H1 (cell line): ENCODE results near the gene INSYN1. TPM values are rescaled to one million over a fixed set of nuclear protein-coding genes. Genes with fewer than 3 reads are reported as not detected.

Experiments used
- polyA plus RNA-seq, 7 experiments: library from polyadenylated mRNA; depleted of rRNA in 3 of 7; stranded (reverse) in 5 of 7; unstranded in 2 of 7; fragments of >200 nt in 5 of 7; fragments of 200-250 nt in 2 of 7; gene quantifications; 1 replicate in 5 of 7; 2 replicates in 1 of 7; 4 replicates in 1 of 7; pipeline versions ENCODE4 v1.2.1 to v1.2.3, GENCODE V29; 2011 to 2013; ENCODE audit warnings: missing spikeins in 2 of 7, mixed read lengths in 2 of 7
- total RNA-seq: library from RNA; stranded (reverse); fragmentation: NEBNext Ultra II Directional; extraction: Animal tissue kit (Norgen Biotek cat#: 25700); gene quantifications from 2 replicates; pipeline ENCODE4 v1.2.1, GENCODE V29; 2021

INSYN1 gene
- total and polyA plus RNA-seq, 2 of the 8 experiments (the other 6 are each of a cell fraction or from before 2014, with no cell fraction given) = 7.2 to 10.2 TPM

Other genes with a start within 250 kb of the INSYN1 start
- 113 TPM in 2 replicates for gene NPTN, start 120.0 kb downstream of the INSYN1 start, total RNA-seq
- 59.7 and 67.0 TPM in 2 replicates for gene NPTN, start 120.0 kb downstream of the INSYN1 start, polyA plus RNA-seq (2011; rRNA removed)
- gene CD276, start 69.0 kb downstream of the INSYN1 start, total RNA-seq = 152 and 156 TPM in 2 replicates
- gene CD276, start 69.0 kb downstream of the INSYN1 start, polyA plus RNA-seq (2011; rRNA removed) = 158 and 190 TPM in 2 replicates
- not detected in 2 replicates for gene TBC1D21, start 120.2 kb upstream of the INSYN1 start, total RNA-seq
- gene TBC1D21, start 120.2 kb upstream of the INSYN1 start, polyA plus RNA-seq (2011; rRNA removed) = not detected in 2 replicates
- 8.1 and 9.3 TPM in 2 replicates for gene LOXL1, start 173.1 kb upstream of the INSYN1 start, total RNA-seq
- 14.4 and 22.7 TPM in 2 replicates for gene LOXL1, start 173.1 kb upstream of the INSYN1 start, polyA plus RNA-seq (2011; rRNA removed)
- gene STOML1, start 238.9 kb upstream of the INSYN1 start, total RNA-seq = 2.6 and 3.8 TPM in 2 replicates
- gene STOML1, start 238.9 kb upstream of the INSYN1 start, polyA plus RNA-seq (2011; rRNA removed) = 3.2 and 6.4 TPM in 2 replicates
- gene PML, start 241.4 kb upstream of the INSYN1 start, total RNA-seq = 30.3 and 31.2 TPM in 2 replicates
- gene PML, start 241.4 kb upstream of the INSYN1 start, polyA plus RNA-seq (2011; rRNA removed) = 14.9 and 30.4 TPM in 2 replicates